Psoas muscle (tissue), 8 donors: ENCODE measurements around the gene SGPL1. TPM values are rescaled to one million over a fixed set of nuclear protein-coding genes. Genes with fewer than 3 reads are reported as not detected.

Source experiments
- ATAC-seq, 4 donors: fragments of 200-7000 bp; cut with Tn5 transposase; one replicate each; pipeline ENCODE4 v1.9.1; 2020; ENCODE audit warnings: moderate library complexity in 3 of 4, mild to moderate bottlenecking in 2 of 4
- DNase-seq, 2 donors: peaks; one replicate each; pipeline ENCODE4 v3.0.0-alpha.2; 2020
- H3K27ac ChIP-seq: fragments of 200-600 bp; one replicate; pipeline ENCODE4 v1.8.0; 2022
- H3K27me3 ChIP-seq, 3 donors: fragments of 200-600 bp in 1 of 3; one replicate each; pipeline versions ENCODE4 v1.6.1 to v1.8.0; 2013 to 2022; ENCODE audit warnings: low read length in 2 of 3, mild to moderate bottlenecking in 2 of 3, moderate library complexity in 1 of 3; ENCODE audit not compliant: insufficient read depth in 3 of 3
- H3K36me3 ChIP-seq, 2 donors: fragments of 200-600 bp in 1 of 2; one replicate each; pipeline versions ENCODE4 v1.6.1 to v1.8.0; 2013 to 2022; ENCODE audit warnings: low read depth in 1 of 2, mild to moderate bottlenecking in 1 of 2, moderate library complexity in 1 of 2; ENCODE audit not compliant: insufficient read depth in 1 of 2
- H3K4me1 ChIP-seq: fragments of 200-600 bp; one replicate; pipeline ENCODE4 v1.8.0; 2022
- H3K4me3 ChIP-seq: fragments of 200-600 bp; one replicate; pipeline ENCODE4 v1.8.0; 2022; ENCODE audit warnings: mild to moderate bottlenecking
- H3K9me3 ChIP-seq: fragments of 200-600 bp; one replicate; pipeline ENCODE4 v1.8.0; 2022
- WGBS, 3 donors: extraction: QIAGEN DNeasy Blood & Tissue Kit; methylation state at CpG; one replicate each; pipeline versions ENCODE4 v1.1.6 to v1.1.7; 2013; 5-methylcytosine and 5-hydroxymethylcytosine counted together
- intact Hi-C, 2 donors: fragments of 100-400 bp; cut with DNase I; formaldehyde crosslinking; loops; one replicate each; pipeline versions ENCODE4 v1.11.0 to v1.14.2; 2022
- polyA plus RNA-seq, 3 donors: library from polyadenylated mRNA; stranded (reverse); fragments of 200-250 nt; gene quantifications; one replicate each; pipeline ENCODE4 v1.2.3, GENCODE V29; 2013
- total RNA-seq, 4 donors: library from RNA; stranded (reverse); fragmentation: NEBNext Ultra II Directional in 2 of 4; extraction: Animal tissue kit (Norgen Biotek cat#: 25700) in 2 of 4; gene quantifications; one replicate each; pipeline versions ENCODE4 v1.2.1 to v1.2.4, GENCODE V29; 2021 to 2023
- TF ChIP-seq, protein P1 (sequence below): fragments of 200-600 bp; IDR thresholded peaks from one replicate; pipeline ENCODE4 v1.8.0; 2022; ENCODE audit warnings: antibody characterized with exemption
- donor health status: healthy with polysubstance abuse.
- donor health status: DM: no; HTN: no; CAD: no; lungs with moderate emphysema.
- donor health status: Bipolar disorder and iron deficiency.
- donor health status: healthy.
- donor health status: DM: yes; HTN: yes; CAD: no.
- donor health status: DM: no; HTN: no; CAD: no.
- donor health status: DM: no; HTN: no; CAD: no.
- donor health status: DM: yes; HTN: yes; CAD: no.

The SGPL1 gene
- total and polyA plus RNA-seq, 7 donors, result 3.7 to 15.1 (median 9.5) TPM

DNA sequence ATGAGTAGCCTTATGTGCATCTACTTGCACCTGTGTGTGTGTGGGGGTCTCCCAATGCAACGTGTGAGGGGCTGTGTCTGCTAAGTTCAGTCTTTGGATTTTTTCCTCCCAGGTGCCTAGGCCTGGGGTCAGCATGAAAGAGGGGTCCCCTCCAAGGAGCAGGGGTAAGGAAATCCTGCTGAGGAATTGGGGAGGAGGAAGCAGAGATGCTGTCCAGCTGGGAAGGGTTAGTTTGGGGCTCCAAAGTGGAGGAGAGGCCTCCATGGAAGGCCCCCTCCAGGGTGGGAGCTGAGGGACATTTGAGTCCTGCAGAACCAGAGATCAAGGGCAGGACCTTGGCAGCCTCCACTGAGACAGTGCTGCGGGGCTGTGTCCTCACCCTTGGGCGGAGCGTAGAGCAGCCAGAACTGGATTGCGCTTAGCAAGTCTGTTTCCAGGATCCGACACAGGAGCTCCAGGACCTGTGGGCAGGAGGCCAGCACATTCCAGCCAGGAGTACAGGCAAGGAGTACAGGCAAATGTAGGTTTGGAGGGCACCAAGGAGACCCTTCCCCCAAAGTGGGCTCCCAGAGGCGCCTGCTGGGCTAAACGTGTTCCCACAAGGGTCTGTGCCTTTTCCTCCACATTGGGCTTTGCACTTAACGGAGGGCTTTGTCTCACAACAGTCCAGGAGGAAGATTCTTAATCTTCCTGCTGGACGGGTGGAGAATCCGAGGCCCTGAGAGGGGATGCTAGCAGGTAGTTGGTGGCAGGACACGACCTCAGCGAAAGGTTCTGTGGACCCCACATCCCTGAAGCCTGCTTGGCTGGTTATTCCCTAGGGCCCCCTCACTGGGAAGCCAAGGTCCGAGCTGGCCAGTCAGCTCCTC is 40.7 kb upstream of the SGPL1 start:
- 73 to 83% (median 78%) methylated on average over 14 of the region's 14 CpGs for WGBS, 3 donors
- Histone ChIP-seq H3K36me3 (no peaks in the 10 kb centered on the region), H3K27me3 (no peaks in the 10 kb centered on the region), H3K27ac (no peak overlapping the region), H3K4me1 (no peaks in the 10 kb centered on the region), H3K9me3 (no peaks in the 10 kb centered on the region), H3K4me3 (no peak overlapping the region)
- intact Hi-C loops, result no loop called here
- TF ChIP-seq, protein P1, sequence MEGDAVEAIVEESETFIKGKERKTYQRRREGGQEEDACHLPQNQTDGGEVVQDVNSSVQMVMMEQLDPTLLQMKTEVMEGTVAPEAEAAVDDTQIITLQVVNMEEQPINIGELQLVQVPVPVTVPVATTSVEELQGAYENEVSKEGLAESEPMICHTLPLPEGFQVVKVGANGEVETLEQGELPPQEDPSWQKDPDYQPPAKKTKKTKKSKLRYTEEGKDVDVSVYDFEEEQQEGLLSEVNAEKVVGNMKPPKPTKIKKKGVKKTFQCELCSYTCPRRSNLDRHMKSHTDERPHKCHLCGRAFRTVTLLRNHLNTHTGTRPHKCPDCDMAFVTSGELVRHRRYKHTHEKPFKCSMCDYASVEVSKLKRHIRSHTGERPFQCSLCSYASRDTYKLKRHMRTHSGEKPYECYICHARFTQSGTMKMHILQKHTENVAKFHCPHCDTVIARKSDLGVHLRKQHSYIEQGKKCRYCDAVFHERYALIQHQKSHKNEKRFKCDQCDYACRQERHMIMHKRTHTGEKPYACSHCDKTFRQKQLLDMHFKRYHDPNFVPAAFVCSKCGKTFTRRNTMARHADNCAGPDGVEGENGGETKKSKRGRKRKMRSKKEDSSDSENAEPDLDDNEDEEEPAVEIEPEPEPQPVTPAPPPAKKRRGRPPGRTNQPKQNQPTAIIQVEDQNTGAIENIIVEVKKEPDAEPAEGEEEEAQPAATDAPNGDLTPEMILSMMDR, result no peak
- ATAC-seq (no peak), DNase-seq (no peak)

DNA sequence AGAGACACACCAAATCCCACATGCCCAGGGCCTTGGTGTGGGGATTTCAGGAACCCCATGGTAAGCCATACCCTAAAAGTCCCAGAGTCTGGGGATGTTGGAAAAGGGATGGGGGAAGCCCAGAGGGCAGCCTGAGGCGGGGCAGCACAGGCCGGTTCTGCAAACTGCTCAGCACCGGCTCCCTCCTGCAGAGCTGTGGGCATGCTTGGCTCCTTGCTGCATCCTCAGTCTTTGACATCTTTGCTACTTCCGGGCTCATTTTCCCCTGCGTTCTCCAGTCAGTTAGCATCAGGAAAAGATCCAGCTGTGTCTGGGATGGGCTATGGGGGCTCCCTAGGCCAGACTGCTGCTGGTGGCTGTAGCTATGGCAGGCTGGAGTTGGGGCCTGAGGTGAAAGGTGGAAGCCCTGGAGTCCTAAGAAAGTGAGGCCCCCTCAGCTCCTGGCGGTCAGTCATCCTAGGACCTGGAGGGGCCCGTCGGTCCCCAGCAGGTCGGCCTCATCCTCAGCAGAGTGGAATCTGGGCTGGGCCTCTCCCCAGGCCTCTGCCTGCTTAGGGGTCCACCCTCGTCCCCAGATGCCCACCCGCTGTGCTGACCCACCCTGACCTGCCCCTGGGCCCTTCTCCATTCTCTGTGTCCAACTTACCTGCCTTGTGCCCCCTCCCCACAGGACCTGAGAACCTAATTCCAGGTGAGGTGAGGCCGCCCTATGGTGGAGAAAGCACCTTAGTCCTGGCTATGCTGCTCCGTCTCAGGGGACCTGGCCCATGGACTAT is 39.9 kb upstream of the SGPL1 start:
- TF ChIP-seq, protein P1, result no peak
- DNase-seq, result no peak
- intact Hi-C loops, result no loop called here
- no peak overlapping the region for H3K27ac ChIP-seq
- no peaks in the 10 kb centered on the region for H3K27me3 ChIP-seq
- no peaks in the 10 kb centered on the region for H3K36me3 ChIP-seq
- ATAC-seq, result no peak
- WGBS, 3 donors, result 90 to 94% (median 90%) methylated on average over 13 of the region's 13 CpGs
- H3K4me3 ChIP-seq, result no peak overlapping the region
- H3K4me1 ChIP-seq, result no peaks in the 10 kb centered on the region
- no peaks in the 10 kb centered on the region for H3K9me3 ChIP-seq

DNA sequence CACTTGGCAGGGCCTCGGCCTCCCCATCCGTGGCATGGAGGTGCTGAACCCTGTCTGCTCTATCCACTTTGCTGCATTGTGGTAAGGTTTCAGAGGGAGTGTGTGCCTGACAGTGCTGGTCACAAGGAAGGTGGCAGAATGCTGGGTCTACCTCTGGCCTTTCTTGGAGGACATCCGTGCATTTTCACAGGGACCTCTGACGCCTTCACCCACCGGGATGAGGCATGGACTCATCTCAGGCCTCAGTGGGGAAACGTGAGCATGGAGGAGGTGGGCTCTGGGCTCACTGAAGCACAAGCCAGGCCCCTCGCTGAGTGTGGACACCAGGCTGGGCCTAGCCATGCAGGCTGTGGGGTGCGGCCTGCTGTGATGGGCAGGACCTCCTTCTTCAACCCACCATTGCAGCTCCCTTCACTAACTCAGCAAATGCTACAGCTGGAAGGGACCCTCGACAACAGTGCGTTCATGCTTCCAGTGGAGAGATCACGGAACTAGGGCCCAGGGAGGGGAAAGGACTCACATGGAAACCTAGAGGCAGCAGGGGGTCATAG is 39.2 kb upstream of the SGPL1 start:
- Histone ChIP-seq H3K36me3 (no peaks in the 10 kb centered on the region), H3K27ac (no peak overlapping the region), H3K9me3 (no peaks in the 10 kb centered on the region), H3K27me3 (no peaks in the 10 kb centered on the region), H3K4me1 (no peaks in the 10 kb centered on the region), H3K4me3 (no peak overlapping the region)
- WGBS, 3 donors, result 89 to 95% (median 93%) methylated on average over 10 to 11 of the region's 11 CpGs
- TF ChIP-seq, protein P1, result no peak
- ATAC-seq (no peak), DNase-seq (no peak)
- intact Hi-C loops, result no loop called here

DNA sequence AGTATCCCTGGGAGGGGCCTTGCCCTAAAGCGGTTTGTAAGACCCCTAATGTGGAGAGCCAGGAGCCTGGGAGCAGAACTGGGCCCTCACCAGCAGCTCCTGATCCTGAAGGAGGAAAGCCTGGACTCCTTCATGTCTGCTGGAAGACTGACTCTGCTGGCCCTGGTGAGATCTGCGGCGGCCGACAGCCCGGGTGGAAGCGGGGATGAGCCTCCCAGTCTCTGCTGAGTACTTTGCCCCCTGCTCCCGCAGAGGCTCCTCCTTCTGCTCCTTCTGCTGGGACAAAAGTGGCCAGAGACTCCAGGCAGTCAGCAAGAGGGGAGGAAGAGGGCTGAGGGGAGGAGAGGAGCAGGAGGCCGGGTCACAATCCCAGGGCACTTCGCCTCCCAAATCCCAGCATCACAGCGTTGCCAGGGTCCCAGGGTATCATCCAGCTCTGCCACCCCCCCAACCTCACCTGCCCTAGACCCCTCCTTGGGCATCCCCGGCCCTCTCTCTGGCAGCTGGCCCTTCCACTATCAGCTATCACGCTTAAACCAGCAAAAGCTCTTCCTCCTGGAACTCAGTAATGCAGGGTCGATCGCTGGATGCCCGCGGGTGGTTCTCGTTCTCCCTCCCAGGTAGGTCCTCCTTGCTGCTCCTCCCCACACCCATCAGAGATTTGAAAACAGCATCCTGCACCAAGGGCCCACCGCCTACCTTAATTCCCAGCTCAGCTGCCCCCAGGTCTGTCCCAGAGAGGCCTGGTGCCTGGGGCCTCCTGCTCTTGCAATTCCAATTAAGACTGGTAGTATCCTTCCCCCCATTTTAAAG is 38.5 kb upstream of the SGPL1 start:
- DNase-seq (no peak), ATAC-seq (no peak)
- Histone ChIP-seq H3K9me3 (no peaks in the 10 kb centered on the region), H3K27ac (no peak overlapping the region), H3K4me1 (no peaks in the 10 kb centered on the region), H3K4me3 (no peak overlapping the region), H3K36me3 (no peaks in the 10 kb centered on the region), H3K27me3 (no peaks in the 10 kb centered on the region)
- TF ChIP-seq, protein P1, result no peak
- WGBS, 3 donors, result 94 to 95% (median 95%) methylated on average over 17 to 18 of the region's 18 CpGs
- intact Hi-C loops, result no loop called here
